K562 (cell line): Measurements from ENCODE around the gene LMO7. TPM values are rescaled to one million over a fixed set of nuclear protein-coding genes. Genes with fewer than 3 reads are reported as not detected.

ENCODE experiments used
- ATAC-seq: fragments of 200-7000 bp; cut with Tn5 transposase; 3 replicates; pipeline ENCODE4 v1.9.1; 2020; ENCODE audit warnings: moderate library complexity
- BruUV-seq: library from RNA; stranded (reverse); fragments of 400-500 nt; replicated peaks from 2 replicates; lab custom pipeline; 2021; lab: Mats Ljungman, UMichigan
- CTCF ChIA-PET: fragments of 300-600 bp; formaldehyde crosslinking; extraction: SDS; loops from one replicate; lab custom pipeline; 2021; ENCODE audit warnings: low intra/inter-chr PET ratio; lab: Yijun Ruan, JAX
- POLR2A ChIA-PET: fragments of 300-600, 350-650 bp; sonication (Branson Sonifier 250); formaldehyde crosslinking; extraction: SDS; loops from one replicate; lab custom pipeline; 2021; ENCODE audit warnings: antibody characterized with exemption, inconsistent platforms; lab: Yijun Ruan, JAX
- DNase-seq, 4 experiments: peaks; one replicate each; pipeline versions ENCODE4 v3.0.0 to v3.0.0-alpha.2; 2011 to 2018; ENCODE audit warnings: low spot score in 3 of 4, mixed read lengths in 3 of 4; ENCODE audit errors: extremely low read depth in 1 of 4
- FAIRE-seq: peaks from 2 replicates; lab custom pipeline; 2011; peaks lifted over from hg19 to GRCh38; lab: Jason Lieb, UNC
- H2AFZ ChIP-seq: 2 replicates; pipeline ENCODE4 v1.6.0; 2011; ENCODE audit warnings: low read depth, low read length, control low read depth, inconsistent platforms
- H3K27ac ChIP-seq: fragments of 200-600 bp; 3 replicates; pipeline ENCODE4 v1.8.0; 2011; ENCODE audit warnings: low read depth, mild to moderate bottlenecking, control low read depth, inconsistent platforms, low read length, moderate library complexity, mixed read lengths; ENCODE audit errors: extremely low read depth
- H3K27me3 ChIP-seq, 2 experiments: fragments of 300-600 bp in 1 of 2; 2 replicates in 1 of 2; 3 replicates in 1 of 2; pipeline versions ENCODE4 v1.6.0 to v1.8.0; 2011; ENCODE audit warnings: inconsistent platforms in 2 of 2, low read length in 2 of 2, mild to moderate bottlenecking in 1 of 2, mixed read lengths in 1 of 2, moderate library complexity in 1 of 2; ENCODE audit not compliant: control insufficient read depth in 2 of 2, insufficient read depth in 2 of 2
- H3K36me3 ChIP-seq: fragments of 300-600 bp; 3 replicates; pipeline ENCODE4 v1.8.0; 2011; ENCODE audit warnings: mild to moderate bottlenecking, low read length, inconsistent platforms; ENCODE audit not compliant: control insufficient read depth, insufficient read depth
- H3K4me1 ChIP-seq, 2 experiments: fragments of 200-600 bp in 1 of 2; replicated peaks in 1 of 2; 2 replicates in 1 of 2; 3 replicates in 1 of 2; pipeline versions ENCODE4 v1.5.1 to v1.8.0; 2011; ENCODE audit warnings: inconsistent platforms in 2 of 2, low read length in 2 of 2, mild to moderate bottlenecking in 1 of 2, mixed read lengths in 1 of 2, moderate library complexity in 1 of 2; ENCODE audit not compliant: control insufficient read depth in 2 of 2, insufficient read depth in 2 of 2
- H3K4me2 ChIP-seq: 2 replicates; pipeline ENCODE4 v1.6.1; 2011; ENCODE audit warnings: low read length, control low read depth, inconsistent platforms, mixed read lengths; ENCODE audit not compliant: insufficient read depth
- H3K4me3 ChIP-seq: fragments of 200-600 bp; sonication (generic), shearing (Covaris generic); 2 replicates; pipeline ENCODE4 v1.5.1; 2016; ENCODE audit warnings: control low read depth, inconsistent platforms
- H3K79me2 ChIP-seq: fragments of 200-600 bp; 3 replicates; pipeline ENCODE4 v1.8.0; 2011; ENCODE audit warnings: low read length, inconsistent platforms; ENCODE audit not compliant: control insufficient read depth, insufficient read depth
- H3K9ac ChIP-seq, 2 experiments: 2 replicates each; pipeline versions ENCODE4 v1.6.0 to v1.6.1; 2011; ENCODE audit warnings: low read depth in 2 of 2, low read length in 2 of 2, control low read depth in 1 of 2, inconsistent platforms in 1 of 2, mild to moderate bottlenecking in 1 of 2, mixed read lengths in 1 of 2; ENCODE audit not compliant: insufficient read depth in 1 of 2
- H3K9me1 ChIP-seq: one replicate; pipeline ENCODE4 v1.6.0; 2011; ENCODE audit warnings: inconsistent platforms, mild to moderate bottlenecking, low read length, moderate library complexity; ENCODE audit not compliant: control insufficient read depth, insufficient read depth
- H3K9me3 ChIP-seq: replicated peaks from 2 replicates; pipeline ENCODE4 v1.5.1; 2011; ENCODE audit warnings: low read depth, low read length, inconsistent platforms; ENCODE audit not compliant: control insufficient read depth, insufficient read depth
- H4K20me1 ChIP-seq: replicated peaks from 2 replicates; pipeline ENCODE4 v1.6.1; 2011; ENCODE audit warnings: low read length, inconsistent platforms, mixed read lengths; ENCODE audit not compliant: control insufficient read depth, insufficient read depth
- ARID1B ChIP-seq: fragments of 450-650 bp; IDR thresholded peaks from 2 replicates; pipeline ENCODE4 v1.6.1; 2016; ENCODE audit warnings: antibody characterized with exemption, mild to moderate bottlenecking, inconsistent platforms
- CEBPG ChIP-seq, 3 experiments: fragments of 200-800 bp in 1 of 3; sonication (Bioruptor generic) in 1 of 3; sonication (generic) in 1 of 3; formaldehyde crosslinking in 1 of 3; IDR thresholded peaks in 2 of 3; conservative IDR thresholded peaks in 1 of 3; 2 replicates each; pipeline versions ENCODE4 v1.6.1 to v1.8.0; 2016 to 2022; ENCODE audit warnings: missing compliant biosample characterization in 2 of 3, missing genetic modification characterization in 2 of 3, mild to moderate bottlenecking in 1 of 3, missing genetic modification reagents in 1 of 3
- CREM ChIP-seq: IDR thresholded peaks from 2 replicates; pipeline ENCODE4 v1.6.1; 2014; ENCODE audit warnings: antibody characterized with exemption, low read depth
- ETS2 ChIP-seq: IDR thresholded peaks from 2 replicates; pipeline ENCODE4 v1.6.1; 2016; ENCODE audit warnings: borderline replicate concordance, missing genetic modification characterization, mild to moderate bottlenecking, moderate library complexity, missing compliant biosample characterization; ENCODE audit not compliant: poor library complexity, severe bottlenecking
- FUS ChIP-seq: fragments of 200-400 bp; formaldehyde crosslinking; optimal IDR thresholded peaks from 2 replicates; pipeline ENCODE3; 2017; ENCODE audit warnings: low read depth, low read length
- GTF2A2 ChIP-seq: IDR thresholded peaks from 2 replicates; pipeline ENCODE4 v1.6.1; 2016; ENCODE audit warnings: mild to moderate bottlenecking, missing genetic modification characterization, missing compliant biosample characterization
- MAFF ChIP-seq: IDR thresholded peaks from 2 replicates; pipeline ENCODE4 v1.6.1; 2012; ENCODE audit warnings: low read length, improper control_type of control experiment
- MBD2 ChIP-seq: sonication (generic); IDR thresholded peaks from 2 replicates; pipeline ENCODE4 v1.6.1; 2016; ENCODE audit warnings: low read depth, borderline replicate concordance
- NR2C1 ChIP-seq, 2 experiments: fragments of 450-650 bp; IDR thresholded peaks; 2 replicates each; pipeline ENCODE4 v1.6.1; 2017; ENCODE audit warnings: mild to moderate bottlenecking in 2 of 2, antibody characterized with exemption in 1 of 2, inconsistent platforms in 1 of 2, missing compliant biosample characterization in 1 of 2, missing genetic modification characterization in 1 of 2
- RHOXF2B ChIP-seq: fragments of 250-450 bp; sonication (Bioruptor Pico); conservative IDR thresholded peaks from 2 replicates; pipeline ENCODE4 v1.5.1; 2021
- TEAD2 ChIP-seq: fragments of 450-650 bp; IDR thresholded peaks from 2 replicates; pipeline ENCODE4 v1.6.1; 2016; ENCODE audit warnings: missing genetic modification characterization, control low read depth, missing compliant biosample characterization
- ZBTB7A ChIP-seq: IDR thresholded peaks from 2 replicates; pipeline ENCODE4 v1.6.1; 2011; ENCODE audit warnings: low read depth, mild to moderate bottlenecking, low read length, moderate library complexity, borderline replicate concordance; ENCODE audit not compliant: control insufficient read depth
- WGBS: fragments of 100-300 bp; shearing (Covaris generic); methylation state at CpG from one replicate; pipeline ENCODE4 v1.1.6; 2016; ENCODE audit warnings: low coverage, mixed read lengths; ENCODE audit not compliant: insufficient coverage; ENCODE audit errors: missing lambda C conversion rate; 5-methylcytosine and 5-hydroxymethylcytosine counted together
- in situ Hi-C: fragments of 300-500 bp; cut with MboI; formaldehyde crosslinking; loops from 4 replicates; pipeline ENCODE4 v1.15.0; 2018; ENCODE audit warnings: inconsistent platforms, mixed read lengths
- intact Hi-C: fragments of 100-400 bp; cut with micrococcal nuclease; formaldehyde crosslinking; loops from 2 replicates; pipeline ENCODE4 v1.14.2; 2022
- polyA plus RNA-seq, 8 experiments: library from polyadenylated mRNA; depleted of rRNA in 4 of 8; stranded (reverse) in 5 of 8; unstranded in 3 of 8; fragments of >200 nt; fragmentation: Nextera tagmentation in 2 of 8; fragmentation: Illumina TruSeq in 1 of 8; extraction: Ambion mirVana in 2 of 8; extraction: Trizol in 1 of 8; gene quantifications; 2 replicates each; pipeline versions ENCODE4 v1.2.1 to v1.2.3, GENCODE V29; 2011 to 2014; ENCODE audit warnings: inconsistent platforms in 1 of 8, missing spikeins in 1 of 8
- total RNA-seq, 7 experiments: library from RNA; depleted of rRNA in 6 of 7; stranded (reverse); fragments of >200 nt in 6 of 7; fragmentation: Illumina TruSeq in 2 of 7; extraction: Trizol in 2 of 7; gene quantifications; 2 replicates each; pipeline versions ENCODE4 v1.2.1 to v1.2.3, GENCODE V29; 2011 to 2021; ENCODE audit warnings: low replicate concordance in 1 of 7
- TF ChIP-seq, protein P1 (sequence below): fragments of 200-800 bp; sonication (Bioruptor generic); IDR thresholded peaks from 2 replicates; pipeline ENCODE4 v1.6.1; 2017; ENCODE audit warnings: missing genetic modification characterization, missing compliant biosample characterization

The LMO7 gene
- total and polyA plus RNA-seq, 9 of the 15 experiments (the other 6 are each of a cell fraction or from before 2014, with no cell fraction given): 0.42 to 4.3 (median 1.7) TPM

DNA sequence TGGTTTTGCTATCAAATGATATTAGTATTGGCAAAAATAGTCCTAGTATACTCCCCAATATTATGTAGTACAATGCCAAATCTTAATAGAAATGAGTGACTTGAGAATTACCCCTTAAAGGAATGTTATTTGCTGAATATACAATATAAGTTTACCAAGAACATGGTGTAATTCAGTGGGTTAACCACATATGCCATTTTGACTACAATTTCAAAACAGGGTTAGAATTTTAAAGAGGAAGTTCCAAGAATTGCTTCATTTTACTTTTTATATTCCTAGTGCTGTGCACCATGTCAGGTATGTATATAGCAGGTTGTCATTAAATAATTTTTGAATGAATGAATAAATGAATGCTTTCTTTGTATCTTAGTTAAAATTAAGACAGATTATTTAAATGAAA lies 66.3 kb downstream of the LMO7 start (continued):
- TF ChIP-seq ETS2 (tag): no peak
- no peak for TF ChIP-seq ARID1B
- TF ChIP-seq, protein P1, sequence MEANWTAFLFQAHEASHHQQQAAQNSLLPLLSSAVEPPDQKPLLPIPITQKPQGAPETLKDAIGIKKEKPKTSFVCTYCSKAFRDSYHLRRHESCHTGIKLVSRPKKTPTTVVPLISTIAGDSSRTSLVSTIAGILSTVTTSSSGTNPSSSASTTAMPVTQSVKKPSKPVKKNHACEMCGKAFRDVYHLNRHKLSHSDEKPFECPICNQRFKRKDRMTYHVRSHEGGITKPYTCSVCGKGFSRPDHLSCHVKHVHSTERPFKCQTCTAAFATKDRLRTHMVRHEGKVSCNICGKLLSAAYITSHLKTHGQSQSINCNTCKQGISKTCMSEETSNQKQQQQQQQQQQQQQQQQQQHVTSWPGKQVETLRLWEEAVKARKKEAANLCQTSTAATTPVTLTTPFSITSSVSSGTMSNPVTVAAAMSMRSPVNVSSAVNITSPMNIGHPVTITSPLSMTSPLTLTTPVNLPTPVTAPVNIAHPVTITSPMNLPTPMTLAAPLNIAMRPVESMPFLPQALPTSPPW: no peak
- TF ChIP-seq RHOXF2B (CRISPR knock-in tag): no peak
- no peak for TF ChIP-seq MAFF
- no peak for TF ChIP-seq TEAD2 (tag)
- TF ChIP-seq FUS: no peak
- TF ChIP-seq ZBTB7A: no peak
- no peak for TF ChIP-seq NR2C1 (IDR thresholded peaks at IDR 0.05)
- no peak for TF ChIP-seq NR2C1 (tag; IDR thresholded peaks at IDR 0.05)
- no peak for TF ChIP-seq MBD2
- no peak for TF ChIP-seq CREM

DNA sequence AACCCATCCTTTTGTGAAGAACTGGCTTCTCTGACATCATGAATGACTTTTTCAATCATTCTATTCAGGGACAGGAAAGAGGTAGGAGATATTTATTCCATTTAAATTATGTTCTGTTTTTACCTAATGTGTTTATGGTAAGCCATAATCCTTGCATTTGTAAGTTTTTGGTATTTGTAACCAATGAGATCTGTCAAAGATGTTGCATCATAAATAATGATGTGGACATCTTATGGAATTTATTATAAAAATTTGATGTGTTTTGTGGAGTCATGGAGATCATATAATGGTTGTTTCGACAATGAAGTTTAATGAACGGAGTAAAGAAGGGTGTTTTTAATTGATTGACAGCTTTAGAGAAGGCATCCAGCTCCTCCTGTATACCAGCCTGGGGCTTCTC lies 67.6 kb downstream of the LMO7 start:
- no peaks in the 10 kb centered on the region for H3K36me3 ChIP-seq
- no TSS peak for BruUV-seq
- TF ChIP-seq GTF2A2 (tag) (no peak), CEBPG (CRISPR knock-in tag; IDR thresholded peaks at IDR 0.05) (no peak), CEBPG (tag; conservative IDR thresholded peaks at IDR 0.05 in 1 of 2, IDR thresholded peaks at IDR 0.05 in 1 of 2) (peak in 1 of 2 experiments; percentile 12; a peak in 1 of 4 replicates)
- TF ChIP-seq, all 486 proteins: peak for 1
- Histone ChIP-seq H2AFZ (no peak overlapping the region), H3K9me3 (no peaks in the 10 kb centered on the region), H3K27ac (no peak overlapping the region), H3K4me2 (no peak overlapping the region), H3K9ac (no peak overlapping the region), H3K79me2 (no peaks in the 10 kb centered on the region), H4K20me1 (no peaks in the 10 kb centered on the region), H3K27me3 (no peaks in the 10 kb centered on the region), H3K4me3 (no peak overlapping the region), H3K9me1 (no peaks in the 10 kb centered on the region), H3K4me1 (no peaks in the 10 kb centered on the region)
- DNase-seq (no peak), FAIRE-seq (no peak), ATAC-seq (no peak)
- in situ Hi-C loops: no loop called here
- 5% methylated on average over 2 of the region's 2 CpGs for WGBS
- intact Hi-C loops: no loop called here
- ChIA-PET POLR2A (no interaction called here), CTCF (no interaction called here)
